K562 (cell line): ENCODE measurements around the gene CCR7. TPM values are rescaled to one million over a fixed set of nuclear protein-coding genes. Genes with fewer than 3 reads are reported as not detected.

Experiments
- ATAC-seq: fragments of 200-7000 bp; cut with Tn5 transposase; 3 replicates; pipeline ENCODE4 v1.9.1; 2020; ENCODE audit warnings: moderate library complexity
- BruUV-seq: library from RNA; stranded (reverse); fragments of 400-500 nt; replicated peaks from 2 replicates; lab custom pipeline; 2021; lab: Mats Ljungman, UMichigan
- CTCF ChIA-PET: fragments of 300-600 bp; formaldehyde crosslinking; extraction: SDS; loops from one replicate; lab custom pipeline; 2021; ENCODE audit warnings: low intra/inter-chr PET ratio; lab: Yijun Ruan, JAX
- POLR2A ChIA-PET: fragments of 300-600, 350-650 bp; sonication (Branson Sonifier 250); formaldehyde crosslinking; extraction: SDS; loops from one replicate; lab custom pipeline; 2021; ENCODE audit warnings: antibody characterized with exemption, inconsistent platforms; lab: Yijun Ruan, JAX
- DNase-seq, 4 experiments: peaks; one replicate each; pipeline versions ENCODE4 v3.0.0 to v3.0.0-alpha.2; 2011 to 2018; ENCODE audit warnings: low spot score in 3 of 4, mixed read lengths in 3 of 4; ENCODE audit errors: extremely low read depth in 1 of 4
- FAIRE-seq: peaks from 2 replicates; lab custom pipeline; 2011; peaks lifted over from hg19 to GRCh38; lab: Jason Lieb, UNC
- H2AFZ ChIP-seq: 2 replicates; pipeline ENCODE4 v1.6.0; 2011; ENCODE audit warnings: low read depth, low read length, control low read depth, inconsistent platforms
- H3K27ac ChIP-seq: fragments of 200-600 bp; 3 replicates; pipeline ENCODE4 v1.8.0; 2011; ENCODE audit warnings: low read depth, mild to moderate bottlenecking, control low read depth, inconsistent platforms, low read length, moderate library complexity, mixed read lengths; ENCODE audit errors: extremely low read depth
- H3K27me3 ChIP-seq, 2 experiments: fragments of 300-600 bp in 1 of 2; 2 replicates in 1 of 2; 3 replicates in 1 of 2; pipeline versions ENCODE4 v1.6.0 to v1.8.0; 2011; ENCODE audit warnings: inconsistent platforms in 2 of 2, low read length in 2 of 2, mild to moderate bottlenecking in 1 of 2, mixed read lengths in 1 of 2, moderate library complexity in 1 of 2; ENCODE audit not compliant: control insufficient read depth in 2 of 2, insufficient read depth in 2 of 2
- H3K36me3 ChIP-seq: fragments of 300-600 bp; 3 replicates; pipeline ENCODE4 v1.8.0; 2011; ENCODE audit warnings: mild to moderate bottlenecking, low read length, inconsistent platforms; ENCODE audit not compliant: control insufficient read depth, insufficient read depth
- H3K4me1 ChIP-seq, 2 experiments: fragments of 200-600 bp in 1 of 2; replicated peaks in 1 of 2; 2 replicates in 1 of 2; 3 replicates in 1 of 2; pipeline versions ENCODE4 v1.5.1 to v1.8.0; 2011; ENCODE audit warnings: inconsistent platforms in 2 of 2, low read length in 2 of 2, mild to moderate bottlenecking in 1 of 2, mixed read lengths in 1 of 2, moderate library complexity in 1 of 2; ENCODE audit not compliant: control insufficient read depth in 2 of 2, insufficient read depth in 2 of 2
- H3K4me2 ChIP-seq: 2 replicates; pipeline ENCODE4 v1.6.1; 2011; ENCODE audit warnings: low read length, control low read depth, inconsistent platforms, mixed read lengths; ENCODE audit not compliant: insufficient read depth
- H3K4me3 ChIP-seq: fragments of 200-600 bp; sonication (generic), shearing (Covaris generic); 2 replicates; pipeline ENCODE4 v1.5.1; 2016; ENCODE audit warnings: control low read depth, inconsistent platforms
- H3K79me2 ChIP-seq: fragments of 200-600 bp; 3 replicates; pipeline ENCODE4 v1.8.0; 2011; ENCODE audit warnings: low read length, inconsistent platforms; ENCODE audit not compliant: control insufficient read depth, insufficient read depth
- H3K9ac ChIP-seq, 2 experiments: 2 replicates each; pipeline versions ENCODE4 v1.6.0 to v1.6.1; 2011; ENCODE audit warnings: low read depth in 2 of 2, low read length in 2 of 2, control low read depth in 1 of 2, inconsistent platforms in 1 of 2, mild to moderate bottlenecking in 1 of 2, mixed read lengths in 1 of 2; ENCODE audit not compliant: insufficient read depth in 1 of 2
- H3K9me1 ChIP-seq: one replicate; pipeline ENCODE4 v1.6.0; 2011; ENCODE audit warnings: inconsistent platforms, mild to moderate bottlenecking, low read length, moderate library complexity; ENCODE audit not compliant: control insufficient read depth, insufficient read depth
- H3K9me3 ChIP-seq: replicated peaks from 2 replicates; pipeline ENCODE4 v1.5.1; 2011; ENCODE audit warnings: low read depth, low read length, inconsistent platforms; ENCODE audit not compliant: control insufficient read depth, insufficient read depth
- H4K20me1 ChIP-seq: replicated peaks from 2 replicates; pipeline ENCODE4 v1.6.1; 2011; ENCODE audit warnings: low read length, inconsistent platforms, mixed read lengths; ENCODE audit not compliant: control insufficient read depth, insufficient read depth
- ARNT ChIP-seq, 2 experiments: fragments of 450-650 bp; IDR thresholded peaks; 2 replicates each; pipeline ENCODE4 v1.6.1; 2016; ENCODE audit warnings: mild to moderate bottlenecking in 1 of 2
- C11orf30 ChIP-seq: fragments of 450-650 bp; IDR thresholded peaks from 2 replicates; pipeline ENCODE4 v1.6.1; 2016; ENCODE audit warnings: low read depth, mild to moderate bottlenecking
- CC2D1A ChIP-seq: fragments of 450-650 bp; IDR thresholded peaks from 2 replicates; pipeline ENCODE4 v1.6.1; 2017; ENCODE audit warnings: mild to moderate bottlenecking
- CHD2 ChIP-seq: IDR thresholded peaks from 2 replicates; pipeline ENCODE4 v1.6.1; 2011; ENCODE audit warnings: low read depth, low read length
- CTBP1 ChIP-seq: fragments of 450-650 bp; IDR thresholded peaks from 2 replicates; pipeline ENCODE4 v1.6.1; 2016; ENCODE audit warnings: borderline replicate concordance
- LARP7 ChIP-seq: fragments of 450-650 bp; IDR thresholded peaks from 2 replicates; pipeline ENCODE4 v1.6.1; 2016
- POLR2H ChIP-seq: IDR thresholded peaks from 2 replicates; pipeline ENCODE4 v1.6.1; 2016; ENCODE audit warnings: missing genetic modification characterization, low read depth, mild to moderate bottlenecking, control low read depth, missing compliant biosample characterization, moderate library complexity
- SOX6 ChIP-seq: fragments of 450-650 bp; IDR thresholded peaks from 2 replicates; pipeline ENCODE4 v1.6.1; 2014; ENCODE audit warnings: mild to moderate bottlenecking
- SRSF7 ChIP-seq: fragments of 200-400 bp; formaldehyde crosslinking; optimal IDR thresholded peaks from 2 replicates; pipeline ENCODE3; 2017; ENCODE audit warnings: mild to moderate bottlenecking, low read depth, low read length
- TCFL5 ChIP-seq: fragments of 250-450 bp; sonication (Bioruptor Pico); conservative IDR thresholded peaks from 2 replicates; pipeline ENCODE4 v1.6.1; 2021; ENCODE audit warnings: mild to moderate bottlenecking, moderate library complexity, matching md5 sums
- TOE1 ChIP-seq, 2 experiments: fragments of 450-650 bp in 1 of 2; sonication (generic) in 1 of 2; formaldehyde crosslinking in 1 of 2; IDR thresholded peaks; 2 replicates each; pipeline versions ENCODE4 v1.7.1 to v1.8.0; 2016 to 2022; ENCODE audit warnings: borderline replicate concordance in 2 of 2, mild to moderate bottlenecking in 2 of 2, antibody characterized with exemption in 1 of 2, inconsistent platforms in 1 of 2, low read depth in 1 of 2, missing genetic modification reagents in 1 of 2, moderate library complexity in 1 of 2
- ZBTB8A ChIP-seq: fragments of 450-650 bp; IDR thresholded peaks from 2 replicates; pipeline ENCODE4 v1.6.1; 2018; ENCODE audit warnings: mild to moderate bottlenecking, moderate library complexity; ENCODE audit not compliant: partially characterized antibody
- ZNF766 ChIP-seq: fragments of 200-800 bp; sonication (Bioruptor generic); conservative IDR thresholded peaks from 2 replicates; pipeline ENCODE4 v1.6.1; 2016; ENCODE audit warnings: missing genetic modification characterization, missing compliant biosample characterization
- WGBS: fragments of 100-300 bp; shearing (Covaris generic); methylation state at CpG from one replicate; pipeline ENCODE4 v1.1.6; 2016; ENCODE audit warnings: low coverage, mixed read lengths; ENCODE audit not compliant: insufficient coverage; ENCODE audit errors: missing lambda C conversion rate; 5-methylcytosine and 5-hydroxymethylcytosine counted together
- in situ Hi-C: fragments of 300-500 bp; cut with MboI; formaldehyde crosslinking; loops from 4 replicates; pipeline ENCODE4 v1.15.0; 2018; ENCODE audit warnings: inconsistent platforms, mixed read lengths
- intact Hi-C: fragments of 100-400 bp; cut with micrococcal nuclease; formaldehyde crosslinking; loops from 2 replicates; pipeline ENCODE4 v1.14.2; 2022
- polyA plus RNA-seq, 8 experiments: library from polyadenylated mRNA; depleted of rRNA in 4 of 8; stranded (reverse) in 5 of 8; unstranded in 3 of 8; fragments of >200 nt; fragmentation: Nextera tagmentation in 2 of 8; fragmentation: Illumina TruSeq in 1 of 8; extraction: Ambion mirVana in 2 of 8; extraction: Trizol in 1 of 8; gene quantifications; 2 replicates each; pipeline versions ENCODE4 v1.2.1 to v1.2.3, GENCODE V29; 2011 to 2014; ENCODE audit warnings: inconsistent platforms in 1 of 8, missing spikeins in 1 of 8
- total RNA-seq, 7 experiments: library from RNA; depleted of rRNA in 6 of 7; stranded (reverse); fragments of >200 nt in 6 of 7; fragmentation: Illumina TruSeq in 2 of 7; extraction: Trizol in 2 of 7; gene quantifications; 2 replicates each; pipeline versions ENCODE4 v1.2.1 to v1.2.3, GENCODE V29; 2011 to 2021; ENCODE audit warnings: low replicate concordance in 1 of 7
- TF ChIP-seq, protein P1 (sequence below): fragments of 450-650 bp; formaldehyde crosslinking; IDR thresholded peaks from 2 replicates; pipeline ENCODE4 v1.4.0; 2020; ENCODE audit warnings: mild to moderate bottlenecking, moderate library complexity
- TF ChIP-seq, protein P2 (sequence below): fragments of 250-450 bp; sonication (Bioruptor Pico); IDR thresholded peaks from 2 replicates; pipeline ENCODE4 v1.5.0; 2021; ENCODE audit warnings: mild to moderate bottlenecking, moderate library complexity
- TF ChIP-seq, protein P3 (sequence below): fragments of 250-450 bp; sonication (Bioruptor Pico); IDR thresholded peaks from 2 replicates; pipeline ENCODE4 v1.8.0; 2022; ENCODE audit warnings: moderate library complexity, mild to moderate bottlenecking, inconsistent platforms

Gene CCR7
- total and polyA plus RNA-seq, 9 of the 15 experiments (the other 6 are each of a cell fraction or from before 2014, with no cell fraction given) = 0.14 to 1.4 (median 0.56) TPM

DNA sequence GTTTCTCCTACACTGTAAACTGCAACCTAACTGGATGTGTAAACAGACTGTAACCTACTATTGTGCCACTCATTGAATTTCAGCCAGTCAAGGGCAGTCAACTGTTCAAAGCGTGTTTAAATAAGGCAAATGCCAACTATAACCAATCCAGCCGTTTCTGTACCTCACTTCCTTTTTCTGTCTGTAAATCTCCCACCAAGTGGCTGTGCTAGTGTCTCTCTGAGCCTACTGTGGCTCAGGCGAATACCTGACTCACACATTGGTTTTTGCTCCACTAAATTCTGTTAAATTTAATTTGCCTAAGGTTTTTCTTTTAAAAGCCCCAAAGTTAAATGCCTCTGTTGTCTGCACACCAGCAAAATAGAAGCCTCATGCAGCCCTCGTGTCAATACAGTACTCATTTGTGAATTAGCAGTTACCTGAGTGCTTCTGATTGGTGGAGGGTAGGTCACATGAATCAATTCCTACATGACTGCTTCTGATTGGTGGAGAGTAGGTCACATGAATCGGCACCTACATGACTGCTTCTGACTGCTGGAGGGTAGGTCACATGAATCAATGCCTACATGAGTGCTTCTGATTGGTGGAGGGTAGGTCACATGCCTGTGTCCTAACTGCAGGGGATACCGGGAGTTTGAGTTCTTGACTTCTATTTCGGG lies 31.1 kb upstream of the CCR7 start:
- CTCF ChIA-PET = no interaction called here
- peak; percentile 60 to 71 (median 70) for DNase-seq
- WGBS = 29% methylated on average over 7 of the region's 7 CpGs
- intact Hi-C loops (no loop called here), in situ Hi-C loops (no loop called here)
- Histone ChIP-seq H3K27ac (no peak overlapping the region), H3K79me2 (no peaks in the 10 kb centered on the region), H3K27me3 (no peaks in the 10 kb centered on the region), H3K9me3 (peaks cover 6% of the 10 kb centered on the region), H3K9ac (no peak overlapping the region), H3K4me2 (0 out of 2 replicates have a peak overlapping the region, but pooled peaks have one; percentile 2), H4K20me1 (no peaks in the 10 kb centered on the region), H3K9me1 (no peaks in the 10 kb centered on the region), H3K4me3 (no peak overlapping the region), H3K36me3 (no peaks in the 10 kb centered on the region), H2AFZ (peak overlapping the region; percentile 82), H3K4me1 (peaks cover 0 to 9% of the 10 kb centered on the region in 2 experiments; a peak in 2 of 5 replicates)
- peak; percentile 91 for ATAC-seq
- POLR2A ChIA-PET = no interaction called here
- BruUV-seq = no TSS peak
- FAIRE-seq = peak; percentile 88
- no peak for TF ChIP-seq C11orf30
- TF ChIP-seq, protein P1, sequence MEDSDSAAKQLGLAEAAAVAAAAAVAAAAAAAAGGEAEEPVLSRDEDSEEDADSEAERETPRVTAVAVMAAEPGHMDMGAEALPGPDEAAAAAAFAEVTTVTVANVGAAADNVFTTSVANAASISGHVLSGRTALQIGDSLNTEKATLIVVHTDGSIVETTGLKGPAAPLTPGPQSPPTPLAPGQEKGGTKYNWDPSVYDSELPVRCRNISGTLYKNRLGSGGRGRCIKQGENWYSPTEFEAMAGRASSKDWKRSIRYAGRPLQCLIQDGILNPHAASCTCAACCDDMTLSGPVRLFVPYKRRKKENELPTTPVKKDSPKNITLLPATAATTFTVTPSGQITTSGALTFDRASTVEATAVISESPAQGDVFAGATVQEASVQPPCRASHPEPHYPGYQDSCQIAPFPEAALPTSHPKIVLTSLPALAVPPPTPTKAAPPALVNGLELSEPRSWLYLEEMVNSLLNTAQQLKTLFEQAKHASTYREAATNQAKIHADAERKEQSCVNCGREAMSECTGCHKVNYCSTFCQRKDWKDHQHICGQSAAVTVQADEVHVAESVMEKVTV (CRISPR knock-in tag) = no peak
- TF ChIP-seq SOX6 = no peak
- TF ChIP-seq TOE1 (IDR thresholded peaks at IDR 0.05; ENCODE audit: borderline replicate concordance) = no peak
- TF ChIP-seq TOE1 (CRISPR knock-in tag; IDR thresholded peaks at IDR 0.05; ENCODE audit: borderline replicate concordance, low read depth) = no peak
- TF ChIP-seq ZNF766 (CRISPR knock-in tag) = no peak
- TF ChIP-seq LARP7 = no peak
- peak; percentile 44; the same call in 1 of the 2 replicates for TF ChIP-seq CC2D1A
- TF ChIP-seq ARNT (IDR thresholded peaks at IDR 0.05) = no peak
- no peak for TF ChIP-seq SRSF7
- 0 out of 2 replicates have a peak, but pooled peaks have one; percentile 8 for TF ChIP-seq CHD2
- TF ChIP-seq POLR2H = no peak
- TF ChIP-seq, protein P2, sequence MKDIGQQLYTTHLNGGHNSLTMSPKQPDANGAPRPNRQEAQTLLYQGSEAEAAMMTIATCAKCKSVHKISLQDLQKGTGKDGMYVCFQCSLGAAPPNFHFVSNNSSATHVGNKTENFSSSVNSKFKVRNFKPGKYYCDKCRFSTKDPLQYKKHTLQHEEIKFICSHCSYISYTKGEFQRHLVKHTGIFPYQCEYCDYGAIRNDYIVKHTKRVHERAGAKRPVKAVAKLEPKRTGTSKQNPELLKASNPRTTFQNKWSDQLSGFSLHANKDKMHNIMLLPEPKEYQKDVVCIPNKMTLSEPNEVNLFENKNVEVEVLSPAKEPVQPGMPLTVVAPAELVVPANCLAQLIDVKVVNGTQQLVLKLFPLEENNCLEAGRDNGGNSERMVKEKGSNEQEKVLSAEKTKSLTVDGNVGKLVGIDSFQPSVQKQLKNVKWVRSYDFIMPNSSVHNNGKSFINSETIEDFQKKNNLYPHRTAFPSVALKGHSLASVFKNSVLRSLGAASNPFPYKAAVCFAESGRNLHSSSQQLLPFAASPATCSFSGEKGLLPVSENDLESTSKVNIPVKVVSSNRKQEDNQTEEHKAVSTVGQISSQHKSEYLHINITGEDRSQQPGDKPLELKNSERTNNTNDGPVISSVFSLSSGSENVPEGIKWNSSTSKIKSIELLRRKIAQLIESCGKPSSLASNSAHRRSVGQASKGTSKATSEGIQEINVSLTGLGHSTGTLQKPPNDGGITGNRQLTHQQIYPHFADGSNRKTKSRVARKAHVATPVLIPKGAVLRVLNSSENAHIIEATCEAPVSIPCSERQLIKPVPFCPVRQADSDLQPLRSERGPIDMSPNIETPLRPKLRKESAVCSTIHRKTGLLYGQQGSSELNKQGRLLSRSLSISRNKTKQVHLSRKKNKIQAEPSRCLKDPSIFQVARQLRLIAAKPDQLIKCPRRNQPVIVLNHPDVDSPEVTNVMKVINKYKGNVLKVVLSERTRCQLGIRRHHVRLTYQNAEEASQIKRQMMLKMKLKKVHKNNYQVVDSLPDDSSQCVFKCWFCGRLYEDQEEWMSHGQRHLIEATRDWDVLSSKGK = no peak
- TF ChIP-seq ZBTB8A = no peak
- TF ChIP-seq TCFL5 = no peak
- TF ChIP-seq, protein P3, sequence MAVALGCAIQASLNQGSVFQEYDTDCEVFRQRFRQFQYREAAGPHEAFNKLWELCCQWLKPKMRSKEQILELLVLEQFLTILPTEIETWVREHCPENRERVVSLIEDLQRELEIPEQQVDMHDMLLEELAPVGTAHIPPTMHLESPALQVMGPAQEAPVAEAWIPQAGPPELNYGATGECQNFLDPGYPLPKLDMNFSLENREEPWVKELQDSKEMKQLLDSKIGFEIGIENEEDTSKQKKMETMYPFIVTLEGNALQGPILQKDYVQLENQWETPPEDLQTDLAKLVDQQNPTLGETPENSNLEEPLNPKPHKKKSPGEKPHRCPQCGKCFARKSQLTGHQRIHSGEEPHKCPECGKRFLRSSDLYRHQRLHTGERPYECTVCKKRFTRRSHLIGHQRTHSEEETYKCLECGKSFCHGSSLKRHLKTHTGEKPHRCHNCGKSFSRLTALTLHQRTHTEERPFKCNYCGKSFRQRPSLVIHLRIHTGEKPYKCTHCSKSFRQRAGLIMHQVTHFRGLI (CRISPR knock-in tag) = no peak
- TF ChIP-seq CTBP1 = no peak
